HG03342 (cell line): ENCODE measurements around the gene CCBE1.
"Not testable (repeated sequence)": the region's sequence is repeated elsewhere in the genome, so short reads cannot be mapped to it uniquely, and the experiment has no call there.

Source experiments
- ATAC-seq: cut with Tn5 transposase; IDR thresholded peaks from one replicate; pipeline ENCODE4 v1.9.1; 2021; ENCODE audit warnings: mild to moderate bottlenecking, moderate library complexity; ENCODE audit not compliant: unreplicated experiment

The CCBE1 gene

GRCh38 chr18:59685501-59685900, 11.7 kb downstream of the CCBE1 start:
- ATAC-seq: no peak

GRCh38 chr18:59684777-59685176, 12.4 kb downstream of the CCBE1 start:
- ATAC-seq: no peak

- ATAC-seq: no peak
These were observed 15.7 kb downstream of the CCBE1 start for GRCh38 chr18:59681521-59682004.

- no peak for ATAC-seq
These were observed 16.2 kb downstream of the CCBE1 start for GRCh38 chr18:59681051-59681450.

GRCh38 chr18:59675346-59675745, 21.9 kb downstream of the CCBE1 start:
- ATAC-seq: no peak

GRCh38 chr18:59674903-59675270, 22.3 kb downstream of the CCBE1 start:
- ATAC-seq: no peak

GRCh38 chr18:59674186-59674902, 22.9 kb downstream of the CCBE1 start:
- no peak for ATAC-seq

- ATAC-seq: no peak
These were observed 24.9 kb downstream of the CCBE1 start for GRCh38 chr18:59672235-59672711.

- no peak for ATAC-seq
These were observed 25.7 kb downstream of the CCBE1 start for GRCh38 chr18:59671551-59671950.

- no peak for ATAC-seq
These were observed 27.2 kb downstream of the CCBE1 start for GRCh38 chr18:59669872-59670657.

GRCh38 chr18:59667488-59667887, 29.7 kb downstream of the CCBE1 start:
- no peak for ATAC-seq

GRCh38 chr18:59666007-59666402, 31.2 kb downstream of the CCBE1 start:
- ATAC-seq: not testable (repeated sequence)

GRCh38 chr18:59665057-59666006, 31.9 kb downstream of the CCBE1 start:
- ATAC-seq: no peak

- ATAC-seq: no peak
These were observed 32.9 kb downstream of the CCBE1 start for GRCh38 chr18:59664329-59664728.

GRCh38 chr18:59663096-59663495, 34.1 kb downstream of the CCBE1 start:
- no peak for ATAC-seq

GRCh38 chr18:59661891-59662701, 35.1 kb downstream of the CCBE1 start:
- no peak for ATAC-seq

- ATAC-seq: no peak
These were observed 36.2 kb downstream of the CCBE1 start for GRCh38 chr18:59660786-59661743.

- no peak for ATAC-seq
These were observed 36.9 kb downstream of the CCBE1 start for GRCh38 chr18:59660366-59660765.
